Astrocyte (in vitro differentiated cells and primary cell): Measurements from ENCODE around the gene N4BP2L1. TPM values are rescaled to one million over a fixed set of nuclear protein-coding genes. Genes with fewer than 3 reads are reported as not detected.

Experiments
- DNase-seq: peaks from one replicate; pipeline ENCODE4 v3.0.0-alpha.2; 2010; ENCODE audit warnings: low read depth
- FAIRE-seq: peaks from 2 replicates; lab custom pipeline; 2011; peaks lifted over from hg19 to GRCh38; lab: Jason Lieb, UNC
- H2AFZ ChIP-seq: 2 replicates; pipeline ENCODE4 v1.6.0; 2012; ENCODE audit warnings: low read depth, low read length, inconsistent platforms
- H3K27ac ChIP-seq: 2 replicates; pipeline ENCODE4 v1.5.1; 2011; ENCODE audit warnings: low read depth, low read length, inconsistent platforms
- H3K27me3 ChIP-seq: 2 replicates; pipeline ENCODE4 v1.6.0; 2011; ENCODE audit warnings: low read length, inconsistent platforms; ENCODE audit not compliant: insufficient read depth
- H3K36me3 ChIP-seq: 2 replicates; pipeline ENCODE4 v1.5.1; 2011; ENCODE audit warnings: low read length, inconsistent platforms; ENCODE audit not compliant: insufficient read depth
- H3K4me1 ChIP-seq: 2 replicates; pipeline ENCODE4 v1.5.1; 2011; ENCODE audit warnings: low read length, inconsistent platforms; ENCODE audit not compliant: insufficient read depth
- H3K4me2 ChIP-seq: 2 replicates; pipeline ENCODE4 v1.6.0; 2012; ENCODE audit warnings: low read length, inconsistent platforms
- H3K4me3 ChIP-seq: 2 replicates; pipeline ENCODE4 v1.5.1; 2011; ENCODE audit warnings: low read depth, mild to moderate bottlenecking, low read length, inconsistent platforms; ENCODE audit not compliant: insufficient read depth
- H3K79me2 ChIP-seq: 2 replicates; pipeline ENCODE4 v1.6.0; 2012; ENCODE audit warnings: mild to moderate bottlenecking, low read length, inconsistent platforms; ENCODE audit not compliant: insufficient read depth
- H3K9ac ChIP-seq: 2 replicates; pipeline ENCODE4 v1.6.0; 2012; ENCODE audit warnings: mild to moderate bottlenecking, low read length, inconsistent platforms
- H3K9me3 ChIP-seq: 2 replicates; pipeline ENCODE4 v1.5.1; 2012; ENCODE audit warnings: low read depth, mild to moderate bottlenecking, low read length, inconsistent platforms; ENCODE audit not compliant: insufficient read depth
- H4K20me1 ChIP-seq: 2 replicates; pipeline ENCODE4 v1.6.0; 2012; ENCODE audit warnings: low read length, inconsistent platforms; ENCODE audit not compliant: insufficient read depth
- H3K27ac Mint-ChIP-seq: one replicate; pipeline ENCODE4 v1.8.0; 2021; ENCODE audit warnings: mild to moderate bottlenecking, mixed read lengths; ENCODE audit not compliant: unreplicated experiment
- H3K27me3 Mint-ChIP-seq: one replicate; pipeline ENCODE4 v1.8.0; 2021; ENCODE audit warnings: low read depth, mixed read lengths; ENCODE audit not compliant: unreplicated experiment
- H3K36me3 Mint-ChIP-seq: one replicate; pipeline ENCODE4 v1.8.0; 2021; ENCODE audit warnings: low read depth, mixed read lengths; ENCODE audit not compliant: unreplicated experiment
- H3K4me1 Mint-ChIP-seq: one replicate; pipeline ENCODE4 v1.8.0; 2021; ENCODE audit warnings: low read depth, mixed read lengths; ENCODE audit not compliant: unreplicated experiment
- H3K4me3 Mint-ChIP-seq: one replicate; pipeline ENCODE4 v1.8.0; 2021; ENCODE audit warnings: mild to moderate bottlenecking, moderate library complexity, mixed read lengths; ENCODE audit not compliant: unreplicated experiment
- H3K9me3 Mint-ChIP-seq: one replicate; pipeline ENCODE4 v1.8.0; 2021; ENCODE audit warnings: mild to moderate bottlenecking, mixed read lengths; ENCODE audit not compliant: unreplicated experiment
- EZH2 ChIP-seq: IDR thresholded peaks from 2 replicates; pipeline ENCODE4 v1.6.1; 2012; ENCODE audit warnings: mild to moderate bottlenecking, low read length, inconsistent platforms; ENCODE audit not compliant: insufficient read depth
- total RNA-seq: library from RNA; stranded (reverse); gene quantifications from 2 replicates; pipeline ENCODE4 v1.2.1, GENCODE V29; 2021
- TF ChIP-seq, protein P1 (sequence below): IDR thresholded peaks from 2 replicates; pipeline ENCODE4 v1.5.1; 2011; ENCODE audit warnings: low read depth, mild to moderate bottlenecking, inconsistent platforms, low read length, moderate library complexity; ENCODE audit not compliant: insufficient read depth

N4BP2L1 gene
- total RNA-seq, 1 donor from 2014 or later = 2.2 TPM

GRCh38 chr13:32408296-32409000 is 19.5 kb downstream of the N4BP2L1 start:
- no peak overlapping the region for H2AFZ ChIP-seq
- TF ChIP-seq, protein P1, sequence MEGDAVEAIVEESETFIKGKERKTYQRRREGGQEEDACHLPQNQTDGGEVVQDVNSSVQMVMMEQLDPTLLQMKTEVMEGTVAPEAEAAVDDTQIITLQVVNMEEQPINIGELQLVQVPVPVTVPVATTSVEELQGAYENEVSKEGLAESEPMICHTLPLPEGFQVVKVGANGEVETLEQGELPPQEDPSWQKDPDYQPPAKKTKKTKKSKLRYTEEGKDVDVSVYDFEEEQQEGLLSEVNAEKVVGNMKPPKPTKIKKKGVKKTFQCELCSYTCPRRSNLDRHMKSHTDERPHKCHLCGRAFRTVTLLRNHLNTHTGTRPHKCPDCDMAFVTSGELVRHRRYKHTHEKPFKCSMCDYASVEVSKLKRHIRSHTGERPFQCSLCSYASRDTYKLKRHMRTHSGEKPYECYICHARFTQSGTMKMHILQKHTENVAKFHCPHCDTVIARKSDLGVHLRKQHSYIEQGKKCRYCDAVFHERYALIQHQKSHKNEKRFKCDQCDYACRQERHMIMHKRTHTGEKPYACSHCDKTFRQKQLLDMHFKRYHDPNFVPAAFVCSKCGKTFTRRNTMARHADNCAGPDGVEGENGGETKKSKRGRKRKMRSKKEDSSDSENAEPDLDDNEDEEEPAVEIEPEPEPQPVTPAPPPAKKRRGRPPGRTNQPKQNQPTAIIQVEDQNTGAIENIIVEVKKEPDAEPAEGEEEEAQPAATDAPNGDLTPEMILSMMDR = no peak
- TF ChIP-seq EZH2 = no peak
- no peak for DNase-seq
- H3K36me3 ChIP-seq = no peaks in the 10 kb centered on the region
- no peak overlapping the region for H3K4me3 Mint-ChIP-seq
- H3K36me3 Mint-ChIP-seq = no peaks in the 10 kb centered on the region
- FAIRE-seq = no peak
- H3K4me3 ChIP-seq = no peak overlapping the region
- no peak overlapping the region for H3K27ac Mint-ChIP-seq
- H3K9me3 Mint-ChIP-seq = no peaks in the 10 kb centered on the region
- peaks cover 2% of the 10 kb centered on the region for H3K27me3 Mint-ChIP-seq
- H3K27ac ChIP-seq = no peak overlapping the region
- H3K4me2 ChIP-seq = no peak overlapping the region
- H4K20me1 ChIP-seq = no peaks in the 10 kb centered on the region
- H3K9ac ChIP-seq = no peak overlapping the region
- H3K79me2 ChIP-seq = no peaks in the 10 kb centered on the region
- peaks cover 14% of the 10 kb centered on the region for H3K4me1 ChIP-seq
- no peaks in the 10 kb centered on the region for H3K9me3 ChIP-seq
- H3K4me1 Mint-ChIP-seq = peaks cover 7% of the 10 kb centered on the region
- H3K27me3 ChIP-seq = no peaks in the 10 kb centered on the region

GRCh38 chr13:32407854-32408253 is 20.1 kb downstream of the N4BP2L1 start:
- H3K27ac ChIP-seq = no peak overlapping the region
- Mint-ChIP-seq H3K4me1 (peaks cover 7% of the 10 kb centered on the region), H3K9me3 (no peaks in the 10 kb centered on the region), H3K4me3 (no peak overlapping the region), H3K27ac (no peak overlapping the region), H3K27me3 (peaks cover 2% of the 10 kb centered on the region), H3K36me3 (no peaks in the 10 kb centered on the region)
- no peaks in the 10 kb centered on the region for H3K79me2 ChIP-seq
- FAIRE-seq (no peak), DNase-seq (no peak)
- H3K4me2 ChIP-seq = no peak overlapping the region
- H3K4me1 ChIP-seq = peaks cover 14% of the 10 kb centered on the region
- TF ChIP-seq EZH2 = no peak
- TF ChIP-seq, protein P1 = no peak
- H3K9ac ChIP-seq = no peak overlapping the region
- H3K4me3 ChIP-seq = no peak overlapping the region
- H3K9me3 ChIP-seq = no peaks in the 10 kb centered on the region
- no peaks in the 10 kb centered on the region for H3K27me3 ChIP-seq
- no peaks in the 10 kb centered on the region for H4K20me1 ChIP-seq
- no peak overlapping the region for H2AFZ ChIP-seq
- no peaks in the 10 kb centered on the region for H3K36me3 ChIP-seq

DNA sequence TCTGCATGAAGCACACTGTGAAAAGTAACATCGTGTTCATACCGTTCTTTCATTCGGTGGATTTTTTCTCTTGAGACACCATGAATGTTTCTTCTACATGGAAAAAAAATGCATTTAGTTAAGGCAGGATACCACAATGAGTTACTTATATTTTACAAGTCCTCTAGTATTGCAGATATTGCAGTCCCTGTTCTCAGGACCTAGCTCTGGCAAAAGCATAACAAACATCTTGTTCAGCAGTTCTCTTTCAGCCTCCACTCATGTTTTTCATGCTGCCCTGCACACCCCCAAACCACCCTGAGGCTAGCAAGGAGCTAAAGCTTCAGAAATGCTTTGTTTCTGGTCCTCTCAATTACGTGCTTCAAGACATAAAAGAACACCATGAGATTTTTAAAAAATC is 24.8 kb downstream of the N4BP2L1 start:
- H3K4me3 ChIP-seq = no peak overlapping the region
- Mint-ChIP-seq H3K4me3 (no peak overlapping the region), H3K4me1 (no peaks in the 10 kb centered on the region), H3K27me3 (no peaks in the 10 kb centered on the region), H3K9me3 (no peaks in the 10 kb centered on the region), H3K27ac (no peak overlapping the region), H3K36me3 (no peaks in the 10 kb centered on the region)
- H3K79me2 ChIP-seq = no peaks in the 10 kb centered on the region
- H3K27ac ChIP-seq = no peak overlapping the region
- no peaks in the 10 kb centered on the region for H4K20me1 ChIP-seq
- no peak overlapping the region for H3K4me2 ChIP-seq
- FAIRE-seq (no peak), DNase-seq (no peak)
- TF ChIP-seq, protein P1 = no peak
- no peak for TF ChIP-seq EZH2
- H2AFZ ChIP-seq = no peak overlapping the region
- no peaks in the 10 kb centered on the region for H3K4me1 ChIP-seq
- no peaks in the 10 kb centered on the region for H3K9me3 ChIP-seq
- no peak overlapping the region for H3K9ac ChIP-seq
- no peaks in the 10 kb centered on the region for H3K36me3 ChIP-seq
- no peaks in the 10 kb centered on the region for H3K27me3 ChIP-seq
